ENCODE data around the gene ATG16L1.

Gene ATG16L1

DNA sequence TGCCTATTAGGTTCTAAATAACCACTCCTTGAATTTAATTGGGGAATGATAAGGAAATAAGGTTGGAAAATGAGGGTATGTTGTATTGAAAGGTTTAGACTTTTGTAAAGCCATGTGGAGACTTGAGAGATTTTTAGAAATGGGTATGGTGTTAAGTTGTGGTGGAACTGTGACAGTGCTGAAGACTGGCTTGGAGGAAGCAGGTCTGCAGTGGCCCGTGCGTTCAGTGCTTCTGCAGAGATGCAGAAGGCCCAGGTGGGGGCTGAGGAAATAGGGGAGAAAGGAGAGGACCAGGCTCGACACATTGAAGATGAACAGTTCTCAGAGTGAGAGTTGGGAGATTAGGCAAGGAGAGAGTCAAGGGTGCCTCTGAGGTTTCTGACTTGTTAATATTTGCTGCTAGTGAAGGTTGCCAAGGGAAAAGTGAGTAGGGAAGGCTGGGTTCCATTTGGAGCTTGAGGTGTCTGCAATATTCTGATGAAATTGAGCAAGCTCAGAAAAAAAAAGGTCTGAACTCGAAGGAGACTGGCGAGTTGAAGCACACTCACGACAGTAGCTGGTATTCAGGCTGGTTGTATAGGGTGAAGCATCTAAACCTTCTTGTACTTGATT is 30.6 kb downstream of the ATG16L1 start:
- TF ChIP-seq, protein P1, sequence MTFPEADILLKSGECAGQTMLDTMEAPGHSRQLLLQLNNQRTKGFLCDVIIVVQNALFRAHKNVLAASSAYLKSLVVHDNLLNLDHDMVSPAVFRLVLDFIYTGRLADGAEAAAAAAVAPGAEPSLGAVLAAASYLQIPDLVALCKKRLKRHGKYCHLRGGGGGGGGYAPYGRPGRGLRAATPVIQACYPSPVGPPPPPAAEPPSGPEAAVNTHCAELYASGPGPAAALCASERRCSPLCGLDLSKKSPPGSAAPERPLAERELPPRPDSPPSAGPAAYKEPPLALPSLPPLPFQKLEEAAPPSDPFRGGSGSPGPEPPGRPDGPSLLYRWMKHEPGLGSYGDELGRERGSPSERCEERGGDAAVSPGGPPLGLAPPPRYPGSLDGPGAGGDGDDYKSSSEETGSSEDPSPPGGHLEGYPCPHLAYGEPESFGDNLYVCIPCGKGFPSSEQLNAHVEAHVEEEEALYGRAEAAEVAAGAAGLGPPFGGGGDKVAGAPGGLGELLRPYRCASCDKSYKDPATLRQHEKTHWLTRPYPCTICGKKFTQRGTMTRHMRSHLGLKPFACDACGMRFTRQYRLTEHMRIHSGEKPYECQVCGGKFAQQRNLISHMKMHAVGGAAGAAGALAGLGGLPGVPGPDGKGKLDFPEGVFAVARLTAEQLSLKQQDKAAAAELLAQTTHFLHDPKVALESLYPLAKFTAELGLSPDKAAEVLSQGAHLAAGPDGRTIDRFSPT (tag by site-specific recombination; IDR thresholded peaks at IDR 0.05), result no peak
- TF ChIP-seq SP3 (tag by site-specific recombination; IDR thresholded peaks at IDR 0.05) (no peak), ZNF530 (tag by site-specific recombination; IDR thresholded peaks at IDR 0.05; ENCODE audit: low read depth) (no peak), ZNF558 (tag by site-specific recombination; IDR thresholded peaks at IDR 0.05) (no peak), ZNF121 (tag by site-specific recombination; IDR thresholded peaks at IDR 0.05) (no peak), SALL2 (tag by site-specific recombination; IDR thresholded peaks at IDR 0.05; ENCODE audit: borderline replicate concordance) (no peak), ZNF658 (tag by site-specific recombination; IDR thresholded peaks at IDR 0.05) (no peak), WT1 (tag by site-specific recombination; IDR thresholded peaks at IDR 0.05) (no peak)
- TF ChIP-seq, protein P2, sequence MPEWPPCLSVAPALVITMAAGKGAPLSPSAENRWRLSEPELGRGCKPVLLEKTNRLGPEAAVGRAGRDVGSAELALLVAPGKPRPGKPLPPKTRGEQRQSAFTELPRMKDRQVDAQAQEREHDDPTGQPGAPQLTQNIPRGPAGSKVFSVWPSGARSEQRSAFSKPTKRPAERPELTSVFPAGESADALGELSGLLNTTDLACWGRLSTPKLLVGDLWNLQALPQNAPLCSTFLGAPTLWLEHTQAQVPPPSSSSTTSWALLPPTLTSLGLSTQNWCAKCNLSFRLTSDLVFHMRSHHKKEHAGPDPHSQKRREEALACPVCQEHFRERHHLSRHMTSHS (tag by site-specific recombination; IDR thresholded peaks at IDR 0.05), result no peak
- TF ChIP-seq, protein P3, sequence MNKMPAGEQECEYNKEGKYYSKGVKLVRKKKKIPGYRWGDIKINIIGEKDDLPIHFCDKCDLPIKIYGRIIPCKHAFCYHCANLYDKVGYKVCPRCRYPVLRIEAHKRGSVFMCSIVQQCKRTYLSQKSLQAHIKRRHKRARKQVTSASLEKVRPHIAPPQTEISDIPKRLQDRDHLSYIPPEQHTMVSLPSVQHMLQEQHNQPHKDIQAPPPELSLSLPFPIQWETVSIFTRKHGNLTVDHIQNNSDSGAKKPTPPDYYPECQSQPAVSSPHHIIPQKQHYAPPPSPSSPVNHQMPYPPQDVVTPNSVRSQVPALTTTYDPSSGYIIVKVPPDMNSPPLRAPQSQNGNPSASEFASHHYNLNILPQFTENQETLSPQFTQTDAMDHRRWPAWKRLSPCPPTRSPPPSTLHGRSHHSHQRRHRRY (tag by site-specific recombination; IDR thresholded peaks at IDR 0.05), result no peak
- TF ChIP-seq, protein P4, sequence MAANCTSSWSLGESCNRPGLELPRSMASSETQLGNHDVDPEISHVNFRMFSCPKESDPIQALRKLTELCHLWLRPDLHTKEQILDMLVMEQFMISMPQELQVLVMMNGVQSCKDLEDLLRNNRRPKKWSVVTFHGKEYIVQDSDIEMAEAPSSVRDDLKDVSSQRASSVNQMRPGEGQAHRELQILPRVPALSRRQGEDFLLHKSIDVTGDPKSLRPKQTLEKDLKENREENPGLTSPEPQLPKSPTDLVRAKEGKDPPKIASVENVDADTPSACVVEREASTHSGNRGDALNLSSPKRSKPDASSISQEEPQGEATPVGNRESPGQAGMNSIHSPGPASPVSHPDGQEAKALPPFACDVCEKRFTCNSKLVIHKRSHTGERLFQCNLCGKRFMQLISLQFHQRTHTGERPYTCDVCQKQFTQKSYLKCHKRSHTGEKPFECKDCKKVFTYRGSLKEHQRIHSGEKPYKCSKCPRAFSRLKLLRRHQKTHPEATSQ (tag by site-specific recombination; IDR thresholded peaks at IDR 0.05), result no peak
- ChIA-PET CTCF (interaction anchor here (1.0 kb wide), 1 partner anchor 101 kb away, joined by 3 read pairs; no protein-coding TSS in a partner anchor), POLR2A (no interaction called here)
- Histone ChIP-seq H3K4me3 (ENCODE audit: low read depth, low read length) (no peak overlapping the region), H3K36me3 (ENCODE audit: control insufficient read depth in 2 of 2, insufficient read depth in 1 of 2, low read length in 2 of 2) (peaks cover 39 to 89% of the 10 kb centered on the region in 2 experiments), H3K4me1 (ENCODE audit: control insufficient read depth, insufficient read depth, low read length) (no peaks in the 10 kb centered on the region), H3K9me3 (ENCODE audit: control insufficient read depth, insufficient read depth, low read depth, low read length) (no peaks in the 10 kb centered on the region), H3K27ac (ENCODE audit: extremely low read depth, low read depth, low read length) (no peak overlapping the region)

DNA sequence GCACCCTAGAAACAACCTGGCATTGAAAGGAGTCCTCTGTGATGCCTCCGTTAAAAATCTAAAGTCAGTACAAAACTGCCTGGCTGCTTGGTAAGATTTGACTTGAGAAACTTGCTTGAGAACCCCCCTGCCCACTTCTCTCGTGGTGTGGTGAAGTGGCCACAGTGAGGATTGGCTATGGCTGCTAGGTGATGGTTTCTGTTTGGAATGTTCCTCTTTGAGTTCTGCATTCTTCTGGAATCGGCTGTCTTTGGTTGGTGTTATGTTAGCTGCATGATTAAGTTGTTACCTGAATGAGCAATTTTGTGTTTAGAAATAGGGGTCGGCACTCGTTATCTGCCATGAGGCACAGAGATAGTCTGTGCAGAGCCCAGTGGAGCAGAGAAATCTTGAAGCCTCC is 34.4 kb downstream of the ATG16L1 start:
- Histone ChIP-seq H3K36me3 (ENCODE audit: control insufficient read depth in 2 of 2, insufficient read depth in 1 of 2, low read length in 2 of 2) (peaks cover 31 to 86% of the 10 kb centered on the region in 2 experiments), H3K4me1 (ENCODE audit: control insufficient read depth, insufficient read depth, low read length) (no peaks in the 10 kb centered on the region), H3K4me3 (ENCODE audit: low read depth, low read length) (no peak overlapping the region), H3K9me3 (ENCODE audit: control insufficient read depth, insufficient read depth, low read depth, low read length) (no peaks in the 10 kb centered on the region), H3K27ac (ENCODE audit: extremely low read depth, low read depth, low read length) (no peak overlapping the region)
- ChIA-PET POLR2A (interaction anchor here (0.6 to 0.7 kb wide), 3 partner anchors 54 to 809 kb away, joined by 3 to 4 read pairs (median 3); no protein-coding TSS in a partner anchor), CTCF (interaction anchor here (0.7 kb wide), 1 partner anchor 12 kb away, joined by 3 read pairs; no protein-coding TSS in a partner anchor)
- no peak for TF ChIP-seq ZNF146 (tag by site-specific recombination; IDR thresholded peaks at IDR 0.05)
- no peak for TF ChIP-seq ZNF549 (tag by site-specific recombination; IDR thresholded peaks at IDR 0.05)
- TF ChIP-seq, protein P5, sequence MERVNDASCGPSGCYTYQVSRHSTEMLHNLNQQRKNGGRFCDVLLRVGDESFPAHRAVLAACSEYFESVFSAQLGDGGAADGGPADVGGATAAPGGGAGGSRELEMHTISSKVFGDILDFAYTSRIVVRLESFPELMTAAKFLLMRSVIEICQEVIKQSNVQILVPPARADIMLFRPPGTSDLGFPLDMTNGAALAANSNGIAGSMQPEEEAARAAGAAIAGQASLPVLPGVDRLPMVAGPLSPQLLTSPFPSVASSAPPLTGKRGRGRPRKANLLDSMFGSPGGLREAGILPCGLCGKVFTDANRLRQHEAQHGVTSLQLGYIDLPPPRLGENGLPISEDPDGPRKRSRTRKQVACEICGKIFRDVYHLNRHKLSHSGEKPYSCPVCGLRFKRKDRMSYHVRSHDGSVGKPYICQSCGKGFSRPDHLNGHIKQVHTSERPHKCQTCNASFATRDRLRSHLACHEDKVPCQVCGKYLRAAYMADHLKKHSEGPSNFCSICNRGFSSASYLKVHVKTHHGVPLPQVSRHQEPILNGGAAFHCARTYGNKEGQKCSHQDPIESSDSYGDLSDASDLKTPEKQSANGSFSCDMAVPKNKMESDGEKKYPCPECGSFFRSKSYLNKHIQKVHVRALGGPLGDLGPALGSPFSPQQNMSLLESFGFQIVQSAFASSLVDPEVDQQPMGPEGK (tag by site-specific recombination; IDR thresholded peaks at IDR 0.05), result no peak
- no peak for TF ChIP-seq ZNF133 (tag by site-specific recombination; IDR thresholded peaks at IDR 0.05)
- no peak for TF ChIP-seq OSR2 (tag by site-specific recombination; IDR thresholded peaks at IDR 0.05)
- no peak for TF ChIP-seq MYNN (tag by site-specific recombination; IDR thresholded peaks at IDR 0.05; ENCODE audit: borderline replicate concordance)
- TF ChIP-seq ZNF114 (tag by site-specific recombination; IDR thresholded peaks at IDR 0.05), result no peak
- TF ChIP-seq, protein P6, sequence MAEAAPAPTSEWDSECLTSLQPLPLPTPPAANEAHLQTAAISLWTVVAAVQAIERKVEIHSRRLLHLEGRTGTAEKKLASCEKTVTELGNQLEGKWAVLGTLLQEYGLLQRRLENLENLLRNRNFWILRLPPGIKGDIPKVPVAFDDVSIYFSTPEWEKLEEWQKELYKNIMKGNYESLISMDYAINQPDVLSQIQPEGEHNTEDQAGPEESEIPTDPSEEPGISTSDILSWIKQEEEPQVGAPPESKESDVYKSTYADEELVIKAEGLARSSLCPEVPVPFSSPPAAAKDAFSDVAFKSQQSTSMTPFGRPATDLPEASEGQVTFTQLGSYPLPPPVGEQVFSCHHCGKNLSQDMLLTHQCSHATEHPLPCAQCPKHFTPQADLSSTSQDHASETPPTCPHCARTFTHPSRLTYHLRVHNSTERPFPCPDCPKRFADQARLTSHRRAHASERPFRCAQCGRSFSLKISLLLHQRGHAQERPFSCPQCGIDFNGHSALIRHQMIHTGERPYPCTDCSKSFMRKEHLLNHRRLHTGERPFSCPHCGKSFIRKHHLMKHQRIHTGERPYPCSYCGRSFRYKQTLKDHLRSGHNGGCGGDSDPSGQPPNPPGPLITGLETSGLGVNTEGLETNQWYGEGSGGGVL (tag by site-specific recombination; IDR thresholded peaks at IDR 0.05), result no peak
- no peak for TF ChIP-seq ZNF174 (tag by site-specific recombination; IDR thresholded peaks at IDR 0.05)
- TF ChIP-seq, protein P7, sequence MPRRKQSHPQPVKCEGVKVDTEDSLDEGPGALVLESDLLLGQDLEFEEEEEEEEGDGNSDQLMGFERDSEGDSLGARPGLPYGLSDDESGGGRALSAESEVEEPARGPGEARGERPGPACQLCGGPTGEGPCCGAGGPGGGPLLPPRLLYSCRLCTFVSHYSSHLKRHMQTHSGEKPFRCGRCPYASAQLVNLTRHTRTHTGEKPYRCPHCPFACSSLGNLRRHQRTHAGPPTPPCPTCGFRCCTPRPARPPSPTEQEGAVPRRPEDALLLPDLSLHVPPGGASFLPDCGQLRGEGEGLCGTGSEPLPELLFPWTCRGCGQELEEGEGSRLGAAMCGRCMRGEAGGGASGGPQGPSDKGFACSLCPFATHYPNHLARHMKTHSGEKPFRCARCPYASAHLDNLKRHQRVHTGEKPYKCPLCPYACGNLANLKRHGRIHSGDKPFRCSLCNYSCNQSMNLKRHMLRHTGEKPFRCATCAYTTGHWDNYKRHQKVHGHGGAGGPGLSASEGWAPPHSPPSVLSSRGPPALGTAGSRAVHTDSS (tag by site-specific recombination; IDR thresholded peaks at IDR 0.05), result no peak
- TF ChIP-seq, protein P8, sequence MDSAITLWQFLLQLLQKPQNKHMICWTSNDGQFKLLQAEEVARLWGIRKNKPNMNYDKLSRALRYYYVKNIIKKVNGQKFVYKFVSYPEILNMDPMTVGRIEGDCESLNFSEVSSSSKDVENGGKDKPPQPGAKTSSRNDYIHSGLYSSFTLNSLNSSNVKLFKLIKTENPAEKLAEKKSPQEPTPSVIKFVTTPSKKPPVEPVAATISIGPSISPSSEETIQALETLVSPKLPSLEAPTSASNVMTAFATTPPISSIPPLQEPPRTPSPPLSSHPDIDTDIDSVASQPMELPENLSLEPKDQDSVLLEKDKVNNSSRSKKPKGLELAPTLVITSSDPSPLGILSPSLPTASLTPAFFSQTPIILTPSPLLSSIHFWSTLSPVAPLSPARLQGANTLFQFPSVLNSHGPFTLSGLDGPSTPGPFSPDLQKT (IDR thresholded peaks at IDR 0.05; ENCODE audit: borderline replicate concordance, low read depth, low read length), result no peak

All from HEK293 (cell line).